Hepatic stellate cell (primary cell): ENCODE measurements around the gene IGSF9B.

ENCODE experiments used
- DNase-seq: peaks from one replicate; pipeline ENCODE4 v3.0.0; 2011; ENCODE audit warnings: low spot score

Gene IGSF9B

GRCh38 chr11:133901316-133901715 is 55.5 kb downstream of the IGSF9B start:
- no peak for DNase-seq

GRCh38 chr11:133900176-133901105 is 56.3 kb downstream of the IGSF9B start:
- no peak for DNase-seq

GRCh38 chr11:133898770-133899115 is 58.0 kb downstream of the IGSF9B start:
- no peak for DNase-seq

DNA sequence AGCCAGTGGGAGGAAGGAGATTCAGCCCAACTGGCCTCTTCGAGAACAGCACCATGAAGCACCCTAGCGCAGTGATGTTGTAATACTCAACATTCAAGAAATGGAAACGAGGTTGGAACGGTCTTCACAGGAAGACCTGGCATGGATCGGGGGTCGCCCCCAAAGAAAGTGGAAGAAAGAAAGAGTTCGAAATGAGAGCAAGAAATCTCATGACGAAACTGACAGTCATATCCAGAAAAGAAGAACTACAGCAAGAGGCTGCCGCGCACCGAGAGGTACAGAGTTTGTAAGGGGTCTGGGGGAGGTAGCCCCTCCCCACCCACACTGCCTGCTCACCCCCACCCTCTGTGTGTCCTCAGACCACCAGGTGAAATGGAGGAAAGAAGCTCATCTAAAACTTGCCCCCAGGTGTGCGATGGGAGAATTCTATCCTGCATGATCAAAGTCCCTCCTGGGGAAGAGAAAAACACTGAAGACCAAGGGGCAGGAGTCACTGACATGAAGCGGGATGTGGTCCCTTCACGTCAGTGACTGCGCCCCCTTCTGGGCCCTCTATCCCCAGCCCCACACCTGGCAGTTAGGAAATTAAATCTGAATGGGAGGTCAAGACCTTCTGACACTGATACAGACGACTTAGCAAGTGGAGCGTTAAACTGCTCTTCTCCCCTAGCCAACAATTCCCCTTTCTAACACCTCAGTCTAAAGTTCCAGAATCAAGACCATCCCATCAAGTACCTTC is 58.6 kb downstream of the IGSF9B start:
- no peak for DNase-seq

- DNase-seq, result no peak
Observed at GRCh38 chr11:133897331-133897650, 59.5 kb downstream of the IGSF9B start.

- no peak for DNase-seq
Observed at GRCh38 chr11:133896642-133897330, 60.0 kb downstream of the IGSF9B start.

- no peak for DNase-seq
Observed at GRCh38 chr11:133896028-133896427, 60.7 kb downstream of the IGSF9B start.

GRCh38 chr11:133895551-133895950 is 61.2 kb downstream of the IGSF9B start:
- DNase-seq, result no peak

- no peak for DNase-seq
Observed at GRCh38 chr11:133895061-133895479, 61.7 kb downstream of the IGSF9B start.

DNA sequence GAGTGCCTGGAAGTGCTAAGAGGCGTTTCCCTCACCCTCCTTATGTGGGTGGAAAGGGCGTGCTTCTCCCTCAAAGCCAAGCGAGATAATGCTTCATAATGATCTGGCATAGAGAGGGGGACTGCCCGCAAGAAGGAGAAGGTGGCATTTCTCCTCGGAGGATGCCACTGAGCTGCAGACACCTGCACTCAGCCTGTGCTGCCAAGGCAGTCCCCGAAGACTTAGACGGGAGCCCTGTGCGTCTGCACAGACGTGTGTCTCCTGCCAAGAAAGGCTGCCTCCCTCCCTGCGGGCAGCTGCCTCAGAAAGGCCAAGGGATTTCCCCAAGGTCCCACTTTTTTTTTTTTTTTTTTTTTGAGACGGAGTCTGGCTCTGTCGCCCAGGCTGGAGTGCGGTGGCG is 63.4 kb downstream of the IGSF9B start:
- no peak for DNase-seq

GRCh38 chr11:133892584-133893380 is 64.0 kb downstream of the IGSF9B start:
- no peak for DNase-seq

GRCh38 chr11:133892126-133892525 is 64.6 kb downstream of the IGSF9B start:
- DNase-seq, result no peak

DNA sequence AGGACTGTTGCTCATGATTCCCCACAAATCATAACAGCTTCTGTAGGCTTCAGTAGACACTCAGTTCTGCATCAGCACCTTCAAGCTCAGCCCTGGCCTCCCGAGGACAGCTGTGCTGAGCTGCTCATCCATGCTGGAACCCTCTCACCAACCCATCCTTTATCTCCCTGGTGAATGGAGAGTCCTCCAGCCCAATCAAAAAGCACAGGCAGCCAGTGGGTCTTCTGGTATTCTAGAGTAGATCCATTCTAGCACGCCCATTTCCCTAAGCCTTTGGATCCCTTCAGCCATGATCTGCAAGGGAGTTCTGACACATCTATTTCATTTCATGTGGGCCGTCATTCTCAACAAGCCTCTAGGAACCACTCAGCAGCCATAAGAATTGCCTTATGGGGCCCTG is 66.9 kb downstream of the IGSF9B start:
- DNase-seq, result no peak

- DNase-seq, result no peak
Observed at GRCh38 chr11:133889188-133889587, 67.6 kb downstream of the IGSF9B start.

DNA sequence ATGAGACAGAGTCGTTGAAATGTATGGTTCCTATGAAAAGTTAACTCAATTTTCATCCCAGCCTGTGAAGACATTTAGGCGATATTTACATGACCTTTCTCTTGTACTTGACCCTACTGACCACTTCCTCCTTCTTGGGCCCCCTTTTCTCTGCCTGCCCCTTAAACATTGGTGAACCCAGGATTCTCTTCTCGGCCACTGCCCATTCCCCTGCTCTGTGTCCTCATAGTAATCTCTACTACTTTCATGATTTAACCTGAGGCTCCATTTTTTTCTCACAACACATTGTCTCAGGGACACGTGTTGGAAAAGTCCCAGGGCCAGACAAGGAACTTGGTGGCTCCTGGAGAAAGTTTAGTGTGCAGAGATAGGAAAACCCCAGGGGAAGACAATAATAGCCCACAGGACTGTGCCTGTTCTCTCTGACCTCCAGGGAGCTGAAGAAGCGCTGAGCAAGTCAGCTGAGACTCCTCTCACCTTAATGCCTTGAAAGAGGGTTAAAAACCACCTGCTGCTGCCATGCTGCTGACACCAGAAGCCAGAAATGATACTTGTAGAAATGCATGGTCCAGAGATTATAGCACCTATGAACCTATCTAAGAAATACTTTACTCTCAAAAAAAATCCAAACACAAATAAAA is 69.0 kb downstream of the IGSF9B start:
- no peak for DNase-seq

- no peak for DNase-seq
Observed at GRCh38 chr11:133886029-133886428, 70.7 kb downstream of the IGSF9B start.

DNA sequence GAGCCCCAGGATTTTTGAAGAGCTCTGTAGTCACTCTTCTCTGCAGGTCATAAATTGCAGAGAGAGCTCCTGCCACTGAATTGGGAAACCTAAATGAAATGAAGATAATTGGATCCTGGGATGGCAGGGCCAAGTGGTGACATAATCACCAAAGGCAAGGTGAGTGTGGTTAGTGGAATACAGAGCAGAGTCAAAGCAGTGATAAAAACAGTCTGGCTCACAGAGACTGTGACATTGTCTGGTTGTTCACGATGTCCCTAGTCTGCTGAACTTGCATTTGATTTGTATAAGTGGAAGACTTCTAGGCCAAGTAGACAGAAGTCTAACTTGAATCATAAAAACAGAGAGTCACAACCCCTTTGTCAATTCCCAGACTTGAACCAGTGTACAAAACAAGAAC is 84.6 kb downstream of the IGSF9B start:
- no peak for DNase-seq

DNA sequence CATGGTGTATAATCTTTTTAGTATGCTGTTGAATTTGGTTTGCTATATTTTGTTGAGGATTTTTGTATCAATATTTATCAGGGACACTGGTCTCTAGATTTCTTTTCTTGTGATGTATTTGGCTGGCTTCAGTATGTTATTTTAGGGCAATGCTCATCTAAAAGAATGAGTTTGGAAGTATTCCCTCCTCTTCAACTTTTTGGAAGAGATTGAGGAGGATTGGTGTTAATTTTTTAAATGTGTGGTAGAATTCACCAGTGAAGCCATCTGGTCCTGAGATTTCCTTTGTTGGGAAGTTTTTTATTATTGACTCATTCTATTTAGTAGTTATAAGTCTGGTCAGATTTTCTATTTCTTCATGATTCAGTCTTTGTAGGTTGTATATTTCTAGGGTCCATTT is 89.3 kb downstream of the IGSF9B start:
- no peak for DNase-seq

GRCh38 chr11:133865466-133865865 is 91.3 kb downstream of the IGSF9B start:
- DNase-seq, result no peak

DNA sequence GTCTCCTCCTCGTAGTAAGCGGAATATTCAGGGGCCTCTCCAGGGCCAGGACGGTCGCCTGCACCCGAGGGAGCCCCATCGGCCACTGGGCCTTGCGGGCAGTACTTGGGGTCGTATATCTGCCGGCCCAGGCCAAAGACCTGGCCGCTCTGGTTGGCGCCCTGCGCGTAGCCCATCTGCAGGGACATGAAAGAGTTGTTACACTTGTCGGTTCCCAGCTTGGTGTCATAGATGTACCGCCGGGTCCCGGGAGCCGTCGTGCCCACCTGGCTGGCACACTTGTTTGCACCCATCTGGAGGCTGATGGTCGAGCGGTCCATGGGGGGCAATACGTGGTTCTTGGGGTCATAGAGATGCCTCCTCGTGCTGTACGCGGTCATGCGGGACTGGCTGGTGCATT is 92.0 kb downstream of the IGSF9B start:
- DNase-seq, result no peak

DNA sequence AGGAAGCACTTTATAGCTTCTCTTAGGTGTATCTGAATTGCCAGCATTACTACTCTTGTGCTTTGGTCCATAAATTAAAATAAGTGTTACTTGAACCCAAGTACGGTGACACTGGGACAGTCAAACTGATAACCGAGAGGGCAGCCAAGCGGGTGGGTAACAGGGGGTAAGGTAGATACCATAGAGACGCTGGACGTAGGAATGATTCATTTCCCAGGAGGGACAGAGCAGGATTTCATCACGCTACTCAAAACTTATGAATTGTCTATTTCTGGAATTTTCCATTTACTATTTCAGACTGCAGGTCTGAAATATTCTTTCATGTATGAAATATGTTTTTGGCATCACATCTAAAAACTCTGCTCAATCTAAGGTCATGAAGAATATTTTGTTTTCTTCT is 96.6 kb downstream of the IGSF9B start:
- no peak for DNase-seq
